Glutamatergic neuron (in vitro differentiated cells): ENCODE data around the gene ZNF839. TPM values are rescaled to one million over a fixed set of nuclear protein-coding genes. Genes with fewer than 3 reads are reported as not detected.

Source experiments
- DNase-seq: peaks from one replicate; pipeline ENCODE4 v3.0.0; 2022
- H3K27ac Mint-ChIP-seq: one replicate; pipeline ENCODE4 v1.8.0; 2020; ENCODE audit warnings: mild to moderate bottlenecking, mixed read lengths, inconsistent platforms; ENCODE audit not compliant: unreplicated experiment
- H3K27me3 Mint-ChIP-seq: one replicate; pipeline ENCODE4 v1.8.0; 2020; ENCODE audit warnings: mild to moderate bottlenecking, moderate library complexity, mixed read lengths, inconsistent platforms; ENCODE audit not compliant: unreplicated experiment
- H3K36me3 Mint-ChIP-seq: one replicate; pipeline ENCODE4 v1.8.0; 2020; ENCODE audit warnings: mild to moderate bottlenecking, mixed read lengths, inconsistent platforms; ENCODE audit not compliant: unreplicated experiment
- H3K4me1 Mint-ChIP-seq: one replicate; pipeline ENCODE4 v1.8.0; 2020; ENCODE audit warnings: mild to moderate bottlenecking, low read depth, mixed read lengths, inconsistent platforms; ENCODE audit not compliant: unreplicated experiment
- H3K4me3 Mint-ChIP-seq: one replicate; pipeline ENCODE4 v1.8.0; 2020; ENCODE audit warnings: mild to moderate bottlenecking, mixed read lengths, inconsistent platforms; ENCODE audit not compliant: unreplicated experiment
- H3K9me3 Mint-ChIP-seq: one replicate; pipeline ENCODE4 v1.8.0; 2020; ENCODE audit warnings: mild to moderate bottlenecking, moderate library complexity, mixed read lengths, inconsistent platforms; ENCODE audit not compliant: unreplicated experiment
- CTCF ChIP-seq: fragments of 200-600 bp; sonication (generic); IDR thresholded peaks from one replicate; pipeline ENCODE4 v1.5.0; 2021; ENCODE audit not compliant: partially characterized antibody, unreplicated experiment
- total RNA-seq: library from RNA; stranded (reverse); fragmentation: NEBNext Ultra II Directional; extraction: Animal tissue kit (Norgen Biotek cat#: 25700); gene quantifications from one replicate; pipeline ENCODE4 v1.2.1, GENCODE V29; 2021; ENCODE audit not compliant: unreplicated experiment

Gene ZNF839
- total RNA-seq, 1 donor from 2014 or later, result 13.6 TPM

- no peak overlapping the region for H3K27ac Mint-ChIP-seq
- no peaks in the 10 kb centered on the region for H3K9me3 Mint-ChIP-seq
- H3K4me3 Mint-ChIP-seq, result no peak overlapping the region
- peaks cover 5% of the 10 kb centered on the region for H3K36me3 Mint-ChIP-seq
- no peaks in the 10 kb centered on the region for H3K4me1 Mint-ChIP-seq
- DNase-seq, result no peak
- H3K27me3 Mint-ChIP-seq, result no peaks in the 10 kb centered on the region
- TF ChIP-seq CTCF, result no peak
Measured at GRCh38 chr14:102390064-102390855, 70.7 kb downstream of the ZNF839 start.

Other genes with a start within 250 kb of the ZNF839 start
- gene HSP90AA1, start 232.7 kb upstream of the ZNF839 start, total RNA-seq, result 610 TPM
- gene WDR20, start 179.8 kb upstream of the ZNF839 start, total RNA-seq, result 38.1 TPM
- gene MOK, start 14.6 kb upstream of the ZNF839 start, total RNA-seq, result 6.5 TPM
- 25.9 TPM for gene CINP, start 43.1 kb downstream of the ZNF839 start, total RNA-seq
- 24.5 TPM for gene TECPR2, start 43.2 kb downstream of the ZNF839 start, total RNA-seq
- 3.5 TPM for gene ANKRD9, start 190.0 kb downstream of the ZNF839 start, total RNA-seq